ENCODE results near the gene VPS39. TPM values are rescaled to one million over a fixed set of nuclear protein-coding genes. Genes with fewer than 3 reads are reported as not detected.

VPS39 gene
- total and polyA plus RNA-seq, 2 of the 13 experiments (the other 11 are each of a cell fraction or from before 2014, with no cell fraction given): 22.9 to 32.0 TPM

DNA sequence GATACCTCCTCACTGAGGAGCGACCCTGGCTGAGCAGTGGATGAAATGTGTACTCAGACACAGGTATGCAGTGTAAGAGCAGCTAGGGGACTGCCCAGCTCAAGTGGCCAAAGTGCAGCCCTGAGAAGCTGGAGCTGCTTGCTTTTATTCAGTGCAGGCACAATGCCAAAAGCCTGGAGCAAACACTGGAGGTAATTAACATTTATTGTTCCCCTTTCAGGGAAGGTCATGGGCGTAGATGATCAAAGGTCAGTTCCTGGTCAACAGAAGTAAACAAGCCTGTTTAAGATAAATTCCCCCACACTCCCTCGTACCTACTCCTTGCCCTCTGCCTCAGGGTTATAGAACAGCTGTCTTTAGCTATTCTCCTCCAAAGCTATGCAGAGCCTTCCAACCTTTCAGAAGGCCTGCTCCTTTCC, 69.1 kb downstream of the VPS39 start (continued):
- TF ChIP-seq, protein P1, sequence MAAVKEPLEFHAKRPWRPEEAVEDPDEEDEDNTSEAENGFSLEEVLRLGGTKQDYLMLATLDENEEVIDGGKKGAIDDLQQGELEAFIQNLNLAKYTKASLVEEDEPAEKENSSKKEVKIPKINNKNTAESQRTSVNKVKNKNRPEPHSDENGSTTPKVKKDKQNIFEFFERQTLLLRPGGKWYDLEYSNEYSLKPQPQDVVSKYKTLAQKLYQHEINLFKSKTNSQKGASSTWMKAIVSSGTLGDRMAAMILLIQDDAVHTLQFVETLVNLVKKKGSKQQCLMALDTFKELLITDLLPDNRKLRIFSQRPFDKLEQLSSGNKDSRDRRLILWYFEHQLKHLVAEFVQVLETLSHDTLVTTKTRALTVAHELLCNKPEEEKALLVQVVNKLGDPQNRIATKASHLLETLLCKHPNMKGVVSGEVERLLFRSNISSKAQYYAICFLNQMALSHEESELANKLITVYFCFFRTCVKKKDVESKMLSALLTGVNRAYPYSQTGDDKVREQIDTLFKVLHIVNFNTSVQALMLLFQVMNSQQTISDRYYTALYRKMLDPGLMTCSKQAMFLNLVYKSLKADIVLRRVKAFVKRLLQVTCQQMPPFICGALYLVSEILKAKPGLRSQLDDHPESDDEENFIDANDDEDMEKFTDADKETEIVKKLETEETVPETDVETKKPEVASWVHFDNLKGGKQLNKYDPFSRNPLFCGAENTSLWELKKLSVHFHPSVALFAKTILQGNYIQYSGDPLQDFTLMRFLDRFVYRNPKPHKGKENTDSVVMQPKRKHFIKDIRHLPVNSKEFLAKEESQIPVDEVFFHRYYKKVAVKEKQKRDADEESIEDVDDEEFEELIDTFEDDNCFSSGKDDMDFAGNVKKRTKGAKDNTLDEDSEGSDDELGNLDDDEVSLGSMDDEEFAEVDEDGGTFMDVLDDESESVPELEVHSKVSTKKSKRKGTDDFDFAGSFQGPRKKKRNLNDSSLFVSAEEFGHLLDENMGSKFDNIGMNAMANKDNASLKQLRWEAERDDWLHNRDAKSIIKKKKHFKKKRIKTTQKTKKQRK (IDR thresholded peaks at IDR 0.05; ENCODE audit: low read length): peak; percentile 88
- TF ChIP-seq ZNF543 (CRISPR knock-in tag; IDR thresholded peaks at IDR 0.05): peak; percentile 71; the same call in 1 of the 2 replicates
- TF ChIP-seq YEATS2 (CRISPR knock-in tag; IDR thresholded peaks at IDR 0.05; ENCODE audit: borderline replicate concordance): no peak
- TF ChIP-seq, protein P2, sequence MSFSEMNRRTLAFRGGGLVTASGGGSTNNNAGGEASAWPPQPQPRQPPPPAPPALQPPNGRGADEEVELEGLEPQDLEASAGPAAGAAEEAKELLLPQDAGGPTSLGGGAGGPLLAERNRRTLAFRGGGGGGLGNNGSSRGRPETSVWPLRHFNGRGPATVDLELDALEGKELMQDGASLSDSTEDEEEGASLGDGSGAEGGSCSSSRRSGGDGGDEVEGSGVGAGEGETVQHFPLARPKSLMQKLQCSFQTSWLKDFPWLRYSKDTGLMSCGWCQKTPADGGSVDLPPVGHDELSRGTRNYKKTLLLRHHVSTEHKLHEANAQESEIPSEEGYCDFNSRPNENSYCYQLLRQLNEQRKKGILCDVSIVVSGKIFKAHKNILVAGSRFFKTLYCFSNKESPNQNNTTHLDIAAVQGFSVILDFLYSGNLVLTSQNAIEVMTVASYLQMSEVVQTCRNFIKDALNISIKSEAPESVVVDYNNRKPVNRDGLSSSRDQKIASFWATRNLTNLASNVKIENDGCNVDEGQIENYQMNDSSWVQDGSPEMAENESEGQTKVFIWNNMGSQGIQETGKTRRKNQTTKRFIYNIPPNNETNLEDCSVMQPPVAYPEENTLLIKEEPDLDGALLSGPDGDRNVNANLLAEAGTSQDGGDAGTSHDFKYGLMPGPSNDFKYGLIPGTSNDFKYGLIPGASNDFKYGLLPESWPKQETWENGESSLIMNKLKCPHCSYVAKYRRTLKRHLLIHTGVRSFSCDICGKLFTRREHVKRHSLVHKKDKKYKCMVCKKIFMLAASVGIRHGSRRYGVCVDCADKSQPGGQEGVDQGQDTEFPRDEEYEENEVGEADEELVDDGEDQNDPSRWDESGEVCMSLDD (CRISPR knock-in tag; IDR thresholded peaks at IDR 0.05; ENCODE audit: borderline replicate concordance): no peak
- TF ChIP-seq ZFP36 (IDR thresholded peaks at IDR 0.05; ENCODE audit: borderline replicate concordance, low read depth, low read length, partially characterized antibody): peak; percentile 97
- peak; percentile 83 for TF ChIP-seq AHDC1 (CRISPR knock-in tag; IDR thresholded peaks at IDR 0.05; ENCODE audit: borderline replicate concordance)
- TF ChIP-seq, protein P3, sequence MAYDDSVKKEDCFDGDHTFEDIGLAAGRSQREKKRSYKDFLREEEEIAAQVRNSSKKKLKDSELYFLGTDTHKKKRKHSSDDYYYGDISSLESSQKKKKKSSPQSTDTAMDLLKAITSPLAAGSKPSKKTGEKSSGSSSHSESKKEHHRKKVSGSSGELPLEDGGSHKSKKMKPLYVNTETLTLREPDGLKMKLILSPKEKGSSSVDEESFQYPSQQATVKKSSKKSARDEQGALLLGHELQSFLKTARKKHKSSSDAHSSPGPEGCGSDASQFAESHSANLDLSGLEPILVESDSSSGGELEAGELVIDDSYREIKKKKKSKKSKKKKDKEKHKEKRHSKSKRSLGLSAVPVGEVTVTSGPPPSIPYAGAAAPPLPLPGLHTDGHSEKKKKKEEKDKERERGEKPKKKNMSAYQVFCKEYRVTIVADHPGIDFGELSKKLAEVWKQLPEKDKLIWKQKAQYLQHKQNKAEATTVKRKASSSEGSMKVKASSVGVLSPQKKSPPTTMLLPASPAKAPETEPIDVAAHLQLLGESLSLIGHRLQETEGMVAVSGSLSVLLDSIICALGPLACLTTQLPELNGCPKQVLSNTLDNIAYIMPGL (CRISPR knock-in tag; IDR thresholded peaks at IDR 0.05; ENCODE audit: borderline replicate concordance in 1 of 2, low read depth in 1 of 2): peak in 1 of 2 experiments; percentile 69; a peak in 1 of 4 replicates
- TF ChIP-seq HES4 (CRISPR knock-in tag; IDR thresholded peaks at IDR 0.05; ENCODE audit: borderline replicate concordance): no peak
- TF ChIP-seq ZFP62 (CRISPR knock-in tag; IDR thresholded peaks at IDR 0.05): no peak
- TF ChIP-seq ZNF317 (CRISPR knock-in tag; IDR thresholded peaks at IDR 0.05): peak; percentile 77
- TF ChIP-seq ZNF264 (CRISPR knock-in tag; IDR thresholded peaks at IDR 0.05): peak; percentile 93
- TF ChIP-seq PCBP1 (IDR thresholded peaks at IDR 0.05; ENCODE audit: borderline replicate concordance, low read depth, low read length): no peak

Measured in HepG2 (cell line).